RCC 7860 (cell line): ENCODE measurements around the gene INHBA.
A peak's percentile ranks its signal among the peaks of the same experiment; 100 is the strongest.

Experiments used
- DNase-seq: peaks from one replicate; pipeline ENCODE4 v3.0.0-alpha.2; 2015; ENCODE audit warnings: low spot score
- FAIRE-seq: peaks from 2 replicates; lab custom pipeline; 2012; peaks lifted over from hg19 to GRCh38; lab: Jason Lieb, UNC

INHBA gene

GRCh38 chr7:41715000-41715399 is 12.1 kb upstream of the INHBA start:
- no peak for FAIRE-seq
- no peak for DNase-seq

GRCh38 chr7:41711283-41712064 is 8.6 kb upstream of the INHBA start:
- DNase-seq: no peak
- FAIRE-seq: no peak

DNA sequence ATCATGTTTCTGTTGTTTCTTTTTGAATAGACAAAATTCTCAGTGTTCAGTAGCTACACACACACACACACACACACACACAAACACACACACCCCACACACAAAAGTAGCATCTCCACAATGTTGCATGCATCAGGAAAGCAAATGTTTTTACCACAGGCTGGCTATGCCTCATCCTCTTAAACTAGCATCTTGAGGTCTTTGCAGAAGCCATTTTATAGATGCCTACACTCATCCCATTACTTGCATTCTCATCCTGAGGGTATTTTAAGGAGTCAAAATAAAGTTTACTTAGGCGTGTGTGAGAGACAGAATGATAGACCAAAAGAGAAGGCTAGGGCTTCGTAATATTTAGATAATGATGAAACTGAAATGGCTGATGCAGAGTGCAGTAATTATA is 7.9 kb upstream of the INHBA start:
- FAIRE-seq (no peak), DNase-seq (no peak)

DNA sequence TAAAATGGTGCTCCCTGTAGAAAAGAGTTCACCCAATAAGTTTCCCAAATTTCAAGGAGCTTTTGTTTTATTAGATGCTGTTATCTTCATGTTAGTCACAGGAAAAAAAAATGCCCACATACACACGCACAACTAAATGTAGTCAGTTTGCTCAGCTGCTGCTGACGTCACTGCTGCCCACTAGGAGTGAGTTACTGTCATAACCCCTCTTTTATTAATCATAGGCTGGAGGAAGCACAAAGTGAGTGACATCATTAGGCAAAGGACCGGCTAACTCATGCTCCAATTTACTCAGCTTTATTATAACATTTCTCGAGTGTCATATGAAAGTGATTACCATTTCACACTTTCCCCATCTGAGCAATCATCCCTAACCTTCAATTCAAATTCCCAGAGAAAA is 6.7 kb upstream of the INHBA start:
- FAIRE-seq: peak; percentile 27
- peak; percentile 74 for DNase-seq

GRCh38 chr7:41708581-41709358 is 5.9 kb upstream of the INHBA start:
- DNase-seq (no peak), FAIRE-seq (no peak)

- DNase-seq (no peak), FAIRE-seq (no peak)
Observed at GRCh38 chr7:41706228-41706930, 3.5 kb upstream of the INHBA start.

GRCh38 chr7:41705109-41705901 is 2.4 kb upstream of the INHBA start:
- peak; percentile 10 for FAIRE-seq

GRCh38 chr7:41701068-41701941 is 1.6 kb downstream of the INHBA start:
- no peak for FAIRE-seq
- no peak for DNase-seq

More at GRCh38 chr7:41705109-41705901, 2.4 kb upstream of the INHBA start:
- DNase-seq: peak; percentile 89

- no peak for DNase-seq
- no peak for FAIRE-seq
Observed at GRCh38 chr7:41700044-41700471, 2.8 kb downstream of the INHBA start.

- DNase-seq: no peak
- no peak for FAIRE-seq
Observed at GRCh38 chr7:41699516-41699915, 3.4 kb downstream of the INHBA start.

- FAIRE-seq: no peak
- DNase-seq: no peak
Observed at GRCh38 chr7:41698726-41699125, 4.2 kb downstream of the INHBA start.

DNA sequence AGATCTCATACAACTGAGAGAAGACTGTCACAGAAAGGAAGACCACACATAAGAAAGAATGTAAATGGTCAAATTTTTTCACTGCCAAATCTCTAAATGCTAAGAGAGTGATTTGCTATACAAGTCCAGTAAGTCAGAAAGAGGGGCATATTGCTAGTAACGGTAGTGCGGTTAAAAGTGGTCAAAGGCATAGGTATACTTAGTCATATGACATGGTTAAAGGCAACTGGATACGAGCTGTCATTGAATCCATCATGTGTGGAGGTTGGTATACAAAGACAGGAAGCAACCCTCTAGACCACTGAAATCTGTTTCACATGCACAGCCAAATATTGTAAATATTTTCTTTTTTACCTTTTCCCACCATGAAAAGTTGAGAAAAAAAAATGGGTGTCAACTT is 4.8 kb downstream of the INHBA start:
- FAIRE-seq (no peak), DNase-seq (peak; percentile 45)

DNA sequence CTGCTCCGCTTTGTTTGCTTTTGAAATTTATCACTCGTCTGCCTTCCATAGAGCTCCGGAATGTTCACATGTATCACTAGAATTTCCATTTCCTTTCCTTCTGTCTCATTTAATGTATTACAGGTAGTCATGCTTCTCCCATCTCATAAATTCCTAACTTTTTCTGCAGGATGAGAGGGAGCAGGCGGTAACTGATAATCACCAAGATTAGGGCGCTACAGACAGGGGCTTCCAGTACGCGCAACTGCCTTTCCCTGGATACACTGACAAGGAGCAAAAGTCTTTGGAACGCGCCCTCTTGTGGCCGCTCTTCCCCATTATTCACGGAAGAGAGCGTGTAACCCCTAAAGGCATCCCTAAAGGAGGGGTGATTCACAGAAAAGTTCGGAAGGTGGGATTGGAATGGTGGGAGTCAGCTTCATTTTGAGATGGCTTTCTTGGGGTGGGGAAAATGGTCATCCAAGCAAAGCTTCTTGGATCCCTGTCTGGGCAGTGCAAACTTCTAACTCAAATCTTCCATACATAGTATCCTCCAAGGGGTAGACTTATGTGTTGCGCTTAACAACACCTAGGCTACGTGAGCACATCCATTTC is 6.5 kb downstream of the INHBA start:
- peak; percentile 83 for DNase-seq
- no peak for FAIRE-seq

DNA sequence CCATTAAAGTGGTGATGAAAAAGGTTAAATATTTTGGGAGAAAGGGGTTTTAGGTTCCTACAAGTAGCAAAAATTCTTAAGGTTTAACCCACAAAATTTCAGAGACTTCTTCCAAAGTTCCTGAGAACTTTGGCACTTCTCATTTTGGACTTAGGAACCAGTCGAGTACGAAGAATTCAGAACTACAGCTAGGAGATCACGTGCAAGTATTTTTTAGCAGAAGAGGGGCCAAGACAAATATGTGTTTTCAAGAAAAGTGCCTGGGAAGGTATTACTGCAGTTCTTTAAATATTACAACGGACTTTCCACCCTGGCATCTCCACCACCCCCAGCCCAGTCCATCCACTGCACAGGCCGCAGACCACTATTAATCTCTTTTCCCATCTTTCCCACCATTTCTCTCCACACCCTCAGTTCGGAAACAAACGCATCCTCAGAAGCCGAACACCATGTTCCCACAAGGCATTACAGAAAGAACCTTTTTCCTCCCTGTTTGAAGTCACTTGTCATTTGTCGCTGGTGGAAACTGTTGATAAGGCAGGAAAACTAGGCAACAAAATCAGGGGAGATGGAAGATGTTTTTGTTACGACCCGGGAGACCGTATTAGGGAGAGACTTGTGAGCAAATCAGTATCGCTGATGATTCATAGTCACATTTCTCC is 7.1 kb downstream of the INHBA start:
- FAIRE-seq (peak; percentile 73), DNase-seq (no peak)

GRCh38 chr7:41694495-41694894 is 8.4 kb downstream of the INHBA start:
- DNase-seq (no peak), FAIRE-seq (no peak)

- FAIRE-seq (no peak), DNase-seq (no peak)
Observed at GRCh38 chr7:41693150-41693997, 9.5 kb downstream of the INHBA start.

GRCh38 chr7:41692251-41692650 is 10.6 kb downstream of the INHBA start:
- no peak for FAIRE-seq

More at GRCh38 chr7:41692251-41692650, 10.6 kb downstream of the INHBA start:
- DNase-seq: no peak
